Neural progenitor cell (in vitro differentiated cells): ENCODE data around the gene TXK.

Experiments used
- EZH2phosphoT487 ChIP-seq: fragments of 200-600 bp; sonication (generic); IDR thresholded peaks from 2 replicates; pipeline ENCODE4 v1.6.1; 2017; ENCODE audit warnings: antibody characterized with exemption
- TF ChIP-seq, protein P1 (sequence below): fragments of 200-600 bp; sonication (generic); IDR thresholded peaks from 2 replicates; pipeline ENCODE4 v1.5.1; 2017; ENCODE audit warnings: antibody characterized with exemption, mild to moderate bottlenecking

DNA sequence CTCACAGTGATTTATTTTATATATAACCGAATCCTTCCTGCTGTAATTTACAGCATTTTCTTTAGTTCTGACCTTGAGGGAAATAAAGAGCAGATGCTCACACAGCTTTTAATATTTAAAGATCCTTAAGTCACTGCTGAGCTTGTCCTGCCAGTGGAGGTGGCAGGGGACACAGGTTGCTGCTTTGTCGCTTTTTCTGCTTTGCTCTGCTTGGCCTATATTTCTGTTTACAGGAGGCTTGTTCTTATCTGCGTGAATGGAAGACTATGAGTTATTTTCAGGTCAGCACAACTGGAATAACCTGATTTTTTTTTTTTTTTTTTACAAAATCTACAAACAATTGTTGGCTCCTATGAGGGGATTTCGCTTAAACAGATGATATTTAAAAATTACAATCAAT lies 2.3 kb downstream of the TXK start:
- TF ChIP-seq, protein P1, sequence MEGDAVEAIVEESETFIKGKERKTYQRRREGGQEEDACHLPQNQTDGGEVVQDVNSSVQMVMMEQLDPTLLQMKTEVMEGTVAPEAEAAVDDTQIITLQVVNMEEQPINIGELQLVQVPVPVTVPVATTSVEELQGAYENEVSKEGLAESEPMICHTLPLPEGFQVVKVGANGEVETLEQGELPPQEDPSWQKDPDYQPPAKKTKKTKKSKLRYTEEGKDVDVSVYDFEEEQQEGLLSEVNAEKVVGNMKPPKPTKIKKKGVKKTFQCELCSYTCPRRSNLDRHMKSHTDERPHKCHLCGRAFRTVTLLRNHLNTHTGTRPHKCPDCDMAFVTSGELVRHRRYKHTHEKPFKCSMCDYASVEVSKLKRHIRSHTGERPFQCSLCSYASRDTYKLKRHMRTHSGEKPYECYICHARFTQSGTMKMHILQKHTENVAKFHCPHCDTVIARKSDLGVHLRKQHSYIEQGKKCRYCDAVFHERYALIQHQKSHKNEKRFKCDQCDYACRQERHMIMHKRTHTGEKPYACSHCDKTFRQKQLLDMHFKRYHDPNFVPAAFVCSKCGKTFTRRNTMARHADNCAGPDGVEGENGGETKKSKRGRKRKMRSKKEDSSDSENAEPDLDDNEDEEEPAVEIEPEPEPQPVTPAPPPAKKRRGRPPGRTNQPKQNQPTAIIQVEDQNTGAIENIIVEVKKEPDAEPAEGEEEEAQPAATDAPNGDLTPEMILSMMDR = no peak
- no peak for TF ChIP-seq EZH2phosphoT487
